ENCODE measurements around the gene IDH3G.

The IDH3G gene

GRCh38 chrX:153773741-153774575, 20.2 kb downstream of the IDH3G start:
- no peak for DNase-seq (ENCODE audit: low read depth)

DNA sequence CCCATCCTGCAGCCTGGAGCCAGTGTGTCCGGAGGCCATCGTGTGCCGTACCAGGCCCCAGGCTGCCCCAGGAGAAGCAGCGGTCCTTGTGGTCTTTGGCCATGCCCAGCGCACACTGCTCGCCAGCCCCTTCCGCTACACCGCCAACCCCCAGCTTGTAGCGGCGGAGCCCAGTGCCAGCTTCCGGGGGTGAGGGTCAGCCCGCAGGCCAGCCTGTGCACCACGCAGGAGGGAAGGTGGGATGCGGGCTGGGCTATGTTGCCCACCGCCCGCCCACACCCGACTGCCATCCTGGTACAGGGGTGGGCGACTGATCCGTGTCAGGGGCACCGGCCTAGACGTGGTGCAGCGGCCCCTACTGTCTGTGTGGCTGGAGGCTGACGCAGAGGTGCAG, 21.0 kb downstream of the IDH3G start:
- no peak for DNase-seq (ENCODE audit: low read depth)

DNA sequence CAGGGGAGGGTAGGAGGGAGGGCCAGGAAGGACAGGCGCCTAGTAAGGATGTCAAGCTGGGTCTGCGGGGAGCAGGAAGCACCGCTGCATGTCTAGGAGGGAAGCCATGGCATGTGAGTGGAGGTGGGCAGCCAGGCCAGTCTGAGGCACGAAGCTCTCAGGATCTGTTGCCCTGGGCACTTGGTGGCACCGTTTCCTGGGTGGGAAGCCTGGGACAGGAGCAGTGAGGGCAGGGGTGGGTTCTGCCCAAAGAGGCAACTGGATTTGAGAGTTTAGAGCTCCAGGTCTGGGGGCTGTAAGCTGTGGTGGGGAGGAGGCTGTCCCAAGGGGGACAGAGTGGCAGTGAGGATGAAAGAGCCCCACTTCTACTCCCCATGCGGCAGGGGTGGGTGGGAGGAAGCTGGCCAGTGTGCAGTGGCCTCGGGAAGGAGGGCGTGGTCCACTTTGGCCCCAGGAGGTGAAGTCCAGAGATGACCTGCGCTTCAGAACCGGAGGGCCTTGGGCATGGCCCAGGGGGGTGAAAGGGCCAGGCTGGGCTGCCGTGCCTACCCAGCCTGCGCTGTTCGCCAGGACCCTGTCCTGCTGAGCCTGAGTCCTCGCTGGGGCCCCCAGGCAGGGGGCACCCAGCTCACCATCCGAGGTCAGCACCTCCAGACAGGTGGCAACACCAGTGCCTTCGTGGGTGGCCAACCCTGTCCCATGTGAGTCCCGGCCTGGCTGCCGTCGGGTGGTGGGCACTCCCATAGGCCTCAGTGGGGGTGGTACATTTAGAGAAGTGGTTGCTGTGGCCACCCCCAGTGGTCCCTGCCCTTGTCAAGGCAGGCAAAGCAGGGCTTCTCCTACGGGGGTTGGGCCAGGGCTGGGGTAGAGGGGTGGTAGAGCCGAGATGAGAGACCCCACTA, 21.6 kb downstream of the IDH3G start:
- DNase-seq (ENCODE audit: low read depth): no peak

- no peak for DNase-seq (ENCODE audit: low read depth)
These were observed 22.5 kb downstream of the IDH3G start for GRCh38 chrX:153771415-153772315.

- DNase-seq (ENCODE audit: low read depth): no peak
These were observed 23.4 kb downstream of the IDH3G start for GRCh38 chrX:153770601-153771414.

- DNase-seq (ENCODE audit: low read depth): no peak
These were observed 24.1 kb downstream of the IDH3G start for GRCh38 chrX:153769865-153770600.

GRCh38 chrX:153769158-153769864, 24.9 kb downstream of the IDH3G start:
- DNase-seq (ENCODE audit: low read depth): no peak

GRCh38 chrX:153768311-153769157, 25.6 kb downstream of the IDH3G start:
- DNase-seq (ENCODE audit: low read depth): no peak

GRCh38 chrX:153767674-153768055, 26.5 kb downstream of the IDH3G start:
- DNase-seq (ENCODE audit: low read depth): no peak

DNA sequence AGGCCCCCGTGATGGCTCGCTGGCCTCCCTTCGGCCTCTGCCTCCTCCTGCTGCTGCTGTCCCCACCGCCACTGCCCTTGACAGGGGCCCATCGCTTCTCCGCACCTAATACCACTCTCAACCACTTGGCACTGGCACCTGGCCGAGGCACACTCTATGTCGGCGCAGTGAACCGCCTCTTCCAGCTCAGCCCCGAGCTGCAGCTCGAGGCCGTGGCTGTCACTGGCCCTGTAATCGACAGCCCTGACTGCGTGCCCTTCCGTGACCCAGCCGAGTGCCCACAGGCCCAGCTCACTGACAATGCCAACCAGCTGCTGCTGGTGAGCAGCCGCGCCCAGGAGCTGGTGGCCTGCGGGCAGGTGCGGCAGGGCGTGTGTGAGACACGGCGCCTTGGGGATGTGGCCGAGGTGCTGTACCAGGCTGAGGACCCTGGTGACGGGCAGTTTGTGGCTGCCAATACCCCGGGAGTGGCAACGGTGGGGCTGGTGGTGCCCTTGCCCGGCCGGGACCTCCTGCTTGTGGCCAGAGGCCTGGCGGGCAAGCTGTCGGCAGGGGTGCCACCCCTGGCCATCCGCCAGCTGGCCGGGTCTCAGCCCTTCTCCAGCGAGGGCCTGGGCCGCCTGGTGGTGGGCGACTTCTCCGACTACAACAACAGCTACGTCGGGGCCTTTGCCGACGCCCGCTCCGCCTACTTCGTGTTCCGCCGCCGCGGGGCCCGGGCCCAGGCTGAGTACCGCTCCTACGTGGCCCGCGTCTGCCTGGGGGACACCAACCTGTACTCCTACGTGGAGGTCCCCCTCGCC, 27.1 kb downstream of the IDH3G start:
- DNase-seq (ENCODE audit: low read depth): no peak

DNA sequence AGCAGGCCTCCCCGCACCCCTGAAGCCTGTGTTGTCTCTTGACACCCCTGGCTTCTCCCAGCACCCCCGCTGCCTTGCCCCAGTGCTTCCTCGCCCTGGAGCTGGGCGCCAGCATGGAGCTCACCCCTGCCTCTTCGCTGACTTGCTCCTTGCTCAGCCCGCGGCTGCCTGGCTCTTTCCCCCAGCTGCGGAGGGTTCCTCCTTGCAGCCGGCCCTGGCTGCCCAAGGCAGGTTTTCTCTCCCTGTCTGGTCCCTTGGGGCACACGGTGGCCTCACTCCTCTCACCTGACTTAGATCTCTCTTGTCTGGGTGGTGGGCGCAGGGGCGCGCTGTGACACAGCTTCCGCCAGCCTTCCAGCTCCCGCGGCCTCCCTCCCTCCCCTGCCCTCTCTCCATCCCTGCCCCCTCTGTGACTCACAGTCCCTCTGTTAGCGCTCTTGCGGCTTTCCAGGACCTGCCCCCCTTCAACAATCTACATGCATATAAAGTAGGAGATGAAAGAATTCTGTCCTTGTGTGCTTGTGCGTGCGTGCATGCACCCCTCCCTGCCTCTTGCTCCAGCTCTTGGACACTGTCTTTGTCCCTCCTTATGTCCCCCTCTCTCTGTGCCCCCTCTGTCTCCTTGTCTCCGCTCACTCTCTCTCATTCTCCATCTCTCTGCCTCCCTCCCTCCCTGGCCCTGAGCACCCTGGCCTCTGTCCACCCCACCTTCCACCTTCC, 27.9 kb downstream of the IDH3G start:
- DNase-seq (ENCODE audit: low read depth): no peak

DNA sequence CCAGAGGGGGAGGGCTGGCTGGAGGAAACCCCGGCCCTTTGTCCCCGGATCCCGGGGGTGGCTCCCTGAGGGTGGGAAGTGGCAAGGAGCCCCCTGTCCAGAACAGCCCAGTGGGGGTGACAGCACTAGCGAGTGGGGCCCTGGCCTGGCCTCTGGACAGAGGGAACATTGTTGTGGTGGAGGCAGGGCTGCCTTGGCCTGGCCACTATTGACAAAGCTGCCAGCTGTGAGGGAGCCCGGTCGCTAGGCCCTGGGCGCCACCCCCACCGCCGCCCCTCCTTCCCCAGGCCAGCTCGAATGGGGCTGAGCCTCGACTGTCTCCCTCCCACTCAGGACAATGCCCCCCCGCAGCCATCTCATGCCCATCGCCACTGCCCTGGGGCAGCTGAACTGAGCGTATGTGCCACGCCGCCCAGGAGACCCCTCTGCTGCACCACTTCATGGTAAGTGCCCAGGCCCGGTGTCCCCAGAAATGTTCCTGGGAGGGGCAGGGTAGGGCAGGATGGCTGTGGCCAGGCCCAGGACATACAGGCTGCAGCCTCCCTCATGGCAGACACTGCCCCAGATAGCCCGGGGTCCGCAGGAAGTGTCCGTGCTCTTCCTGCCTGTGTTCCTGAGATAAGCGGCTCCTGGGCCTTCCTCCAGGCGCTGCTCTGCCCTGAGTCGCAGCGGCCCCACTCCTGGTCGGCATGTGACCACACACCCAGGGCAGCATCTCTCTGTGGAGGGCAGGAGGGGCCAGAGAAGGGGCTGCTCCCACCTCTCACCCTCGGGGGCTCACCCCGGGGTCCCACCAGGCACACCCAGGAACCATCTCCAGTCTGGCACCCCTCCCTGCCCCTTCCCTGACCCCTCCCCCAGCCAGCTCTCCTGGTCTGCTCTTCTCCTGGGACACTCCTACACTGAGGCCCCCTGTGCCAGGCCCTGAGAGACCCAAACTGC, 28.8 kb downstream of the IDH3G start:
- no peak for DNase-seq (ENCODE audit: low read depth)

GRCh38 chrX:153764786-153765137, 29.4 kb downstream of the IDH3G start:
- no peak for DNase-seq (ENCODE audit: low read depth)

DNA sequence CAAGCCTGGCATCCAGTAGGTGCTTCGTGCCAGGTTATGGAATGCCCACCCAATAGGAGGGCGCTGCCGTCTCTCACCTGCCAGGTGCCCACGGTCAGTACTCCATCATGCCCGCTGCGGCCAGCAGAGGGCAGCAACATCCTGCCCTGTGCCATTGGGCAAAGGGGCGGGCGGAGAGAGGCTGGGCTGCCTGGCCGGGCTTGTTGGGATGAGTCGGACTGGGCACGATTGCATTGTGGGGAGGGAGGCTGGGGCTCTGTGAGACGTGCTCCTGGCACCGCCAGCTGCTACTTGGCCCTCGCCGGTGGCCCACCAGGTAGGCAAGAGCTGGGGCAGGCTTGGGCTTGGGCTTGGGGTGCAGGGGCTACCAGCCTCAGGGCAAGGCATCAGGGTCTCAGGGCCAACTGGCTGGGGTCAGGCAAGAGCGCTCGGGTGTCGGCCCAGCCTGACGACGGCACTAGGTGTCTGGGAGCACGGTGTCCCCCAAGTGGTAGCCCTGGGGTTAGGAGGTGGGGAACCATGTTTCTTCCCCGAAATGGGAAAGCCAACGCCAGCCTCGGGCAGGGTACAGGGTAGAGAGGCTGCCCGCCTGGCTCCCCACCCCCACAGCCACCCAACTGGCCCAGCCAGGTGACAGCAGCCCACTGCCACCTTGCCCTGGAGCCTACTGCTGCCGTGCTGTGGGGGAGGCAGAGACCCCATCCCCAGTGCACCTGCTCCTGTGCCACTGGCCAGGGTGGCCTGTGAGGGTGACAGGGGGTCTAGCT, 30.0 kb downstream of the IDH3G start, which contains the start of gene PLXNB3:
Gene PLXNB3 (plus strand): TSS at position 261 of the 767 bp plus-strand sequence. CDS start 1,287 bp downstream, outside the sequence.
- DNase-seq (ENCODE audit: low read depth): peak; percentile 43

DNA sequence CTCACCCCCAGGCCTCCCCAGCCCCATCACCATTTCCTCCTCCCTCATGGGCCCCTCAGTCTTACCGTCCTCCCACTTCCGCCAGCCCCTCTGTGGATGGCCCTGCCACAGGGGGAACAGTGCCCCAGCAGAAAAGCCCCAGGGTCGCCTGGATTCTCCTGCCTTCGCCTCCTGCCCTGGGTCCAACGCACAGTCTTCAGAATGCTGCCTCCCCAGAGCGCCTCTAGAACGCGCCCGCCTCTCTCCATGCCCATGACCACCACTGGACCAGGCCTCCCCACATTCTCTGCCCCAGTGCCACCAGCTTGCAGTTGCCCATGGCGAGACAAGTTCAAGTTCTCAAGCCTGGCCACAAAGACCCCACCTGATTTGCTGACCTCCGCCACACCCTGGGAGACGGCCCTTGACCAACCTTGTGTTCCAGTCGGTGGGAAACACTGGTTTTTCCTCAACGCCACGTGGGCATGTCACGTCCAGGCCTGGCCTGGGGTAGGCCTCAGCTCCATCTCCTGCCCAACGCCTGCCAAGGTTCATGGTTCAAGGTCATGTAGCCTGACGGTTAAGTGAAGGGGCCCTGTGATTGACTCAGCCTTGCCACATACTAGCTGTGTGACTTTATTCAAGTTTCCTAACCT, 30.8 kb downstream of the IDH3G start:
- no peak for DNase-seq (ENCODE audit: low read depth)

All from T-helper 22 cell (primary cell).